H54 (cell line): ENCODE results near the gene RSPH9.
"Not testable (repeated sequence)": the region's sequence is repeated elsewhere in the genome, so short reads cannot be mapped to it uniquely, and the experiment has no call there.

Source experiments
- DNase-seq: peaks from one replicate; pipeline ENCODE4 v3.0.0; 2011; ENCODE audit warnings: low spot score, mixed read lengths; ENCODE audit not compliant: insufficient read length
- FAIRE-seq: peaks from 3 replicates; lab custom pipeline; 2011; peaks lifted over from hg19 to GRCh38; lab: Jason Lieb, UNC
- POLR2A ChIP-seq: IDR thresholded peaks from 2 replicates; pipeline ENCODE4 v1.6.1; 2011; ENCODE audit warnings: low read depth, mild to moderate bottlenecking, low read length

The RSPH9 gene

DNA sequence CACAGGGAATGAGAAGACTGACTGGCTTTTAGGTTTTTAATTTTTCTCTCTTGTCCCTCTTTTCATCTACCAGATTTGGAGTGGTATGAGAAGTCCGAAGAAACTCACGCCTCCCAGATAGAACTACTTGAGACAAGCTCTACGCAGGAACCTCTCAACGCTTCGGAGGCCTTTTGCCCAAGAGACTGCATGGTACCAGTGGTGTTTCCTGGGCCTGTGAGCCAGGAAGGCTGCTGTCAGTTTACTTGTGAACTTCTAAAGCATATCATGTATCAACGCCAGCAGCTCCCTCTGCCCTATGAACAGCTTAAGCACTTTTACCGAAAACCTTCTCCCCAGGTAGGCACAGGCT is 8.6 kb upstream of the RSPH9 start:
- DNase-seq (no peak), FAIRE-seq (no peak)
- TF ChIP-seq POLR2A, result no peak

DNA sequence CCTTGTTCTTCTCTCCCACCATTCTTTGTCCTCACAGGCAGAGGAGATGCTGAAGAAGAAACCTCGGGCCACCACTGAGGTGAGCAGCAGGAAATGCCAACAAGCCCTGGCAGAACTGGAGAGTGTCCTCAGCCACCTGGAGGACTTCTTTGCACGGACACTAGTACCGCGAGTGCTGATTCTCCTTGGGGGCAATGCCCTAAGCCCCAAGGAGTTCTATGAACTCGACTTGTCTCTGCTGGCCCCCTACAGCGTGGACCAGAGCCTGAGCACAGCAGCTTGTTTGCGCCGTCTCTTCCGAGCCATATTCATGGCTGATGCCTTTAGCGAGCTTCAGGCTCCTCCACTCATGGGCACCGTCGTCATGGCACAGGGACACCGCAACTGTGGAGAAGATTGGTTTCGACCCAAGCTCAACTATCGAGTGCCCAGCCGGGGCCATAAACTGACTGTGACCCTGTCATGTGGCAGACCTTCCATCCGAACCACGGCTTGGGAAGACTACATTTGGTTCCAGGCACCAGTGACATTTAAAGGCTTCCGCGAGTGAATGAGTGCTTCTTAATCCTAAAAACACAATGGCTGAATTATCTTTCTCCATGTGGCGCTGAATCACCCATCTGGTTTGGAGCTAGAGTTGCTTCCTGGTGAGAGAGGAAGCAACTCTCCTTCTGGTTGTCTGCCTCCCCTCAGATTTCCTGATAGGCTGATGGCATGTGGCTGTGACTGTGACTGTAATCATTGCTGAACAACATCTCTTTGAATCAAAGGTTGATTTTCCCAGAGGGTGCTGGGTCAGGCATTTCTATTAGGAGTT is 4.6 kb upstream of the RSPH9 start:
- TF ChIP-seq POLR2A, result no peak
- DNase-seq (no peak), FAIRE-seq (no peak)

DNA sequence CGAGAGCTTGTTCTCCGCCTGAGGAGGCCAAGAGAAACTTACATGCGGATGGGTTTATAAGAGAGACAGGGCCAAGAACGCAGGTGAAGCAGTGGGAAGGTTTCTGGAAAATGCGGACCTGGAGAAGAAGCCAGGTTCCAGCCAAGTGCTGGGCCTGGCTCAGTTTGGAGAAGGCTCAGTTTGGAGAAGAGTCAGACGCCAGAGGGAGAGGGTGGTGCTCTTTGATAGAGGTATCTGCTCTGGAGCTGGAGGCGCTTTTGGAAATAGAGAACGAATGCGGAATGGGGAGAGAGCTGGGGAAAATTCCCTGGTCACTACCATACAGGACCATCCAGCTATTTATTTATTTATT is 753 bp downstream of the RSPH9 start:
- DNase-seq (no peak), FAIRE-seq (no peak)
- TF ChIP-seq POLR2A, result no peak

DNA sequence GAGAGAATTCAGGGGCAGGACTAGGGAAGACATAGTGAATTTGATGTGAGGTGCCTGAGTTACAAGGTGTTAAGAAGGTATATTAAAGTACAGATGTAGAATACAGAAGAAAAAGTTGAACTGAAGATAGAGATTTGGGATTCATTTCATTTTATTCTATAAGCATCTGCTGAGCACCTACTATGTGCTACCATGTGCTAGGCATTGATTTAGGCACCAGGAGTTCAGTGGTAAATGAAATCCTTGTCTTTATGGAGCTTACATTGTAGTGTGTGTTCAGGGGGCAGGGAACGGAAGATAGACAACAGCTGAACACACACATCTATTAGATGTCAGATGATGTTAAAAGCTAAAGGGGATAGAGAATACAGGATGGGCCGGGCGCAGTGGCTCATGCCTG is 2.8 kb downstream of the RSPH9 start:
- no peak for TF ChIP-seq POLR2A
- DNase-seq, result no peak
- FAIRE-seq, result no peak

DNA sequence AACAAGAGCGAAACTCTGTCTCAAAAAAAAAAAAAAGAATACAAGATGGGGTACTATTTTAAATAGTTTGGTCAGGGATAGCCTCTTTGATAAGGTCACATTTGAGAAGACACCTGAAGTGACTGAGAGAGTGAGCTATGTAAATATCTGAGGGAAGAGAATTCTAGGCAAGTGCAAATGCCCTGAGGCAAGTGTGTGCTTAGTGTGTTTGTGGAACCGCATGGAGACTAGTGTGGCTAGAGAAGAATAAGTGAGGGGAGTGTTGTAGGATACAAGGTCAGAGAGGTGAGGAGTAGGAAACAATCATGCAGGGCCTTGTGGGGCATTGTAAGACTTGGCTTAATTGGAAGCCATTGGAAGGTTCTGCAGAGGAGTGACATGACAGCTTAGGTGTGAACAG is 3.4 kb downstream of the RSPH9 start:
- no peak for TF ChIP-seq POLR2A
- no peak for DNase-seq
- no peak for FAIRE-seq

DNA sequence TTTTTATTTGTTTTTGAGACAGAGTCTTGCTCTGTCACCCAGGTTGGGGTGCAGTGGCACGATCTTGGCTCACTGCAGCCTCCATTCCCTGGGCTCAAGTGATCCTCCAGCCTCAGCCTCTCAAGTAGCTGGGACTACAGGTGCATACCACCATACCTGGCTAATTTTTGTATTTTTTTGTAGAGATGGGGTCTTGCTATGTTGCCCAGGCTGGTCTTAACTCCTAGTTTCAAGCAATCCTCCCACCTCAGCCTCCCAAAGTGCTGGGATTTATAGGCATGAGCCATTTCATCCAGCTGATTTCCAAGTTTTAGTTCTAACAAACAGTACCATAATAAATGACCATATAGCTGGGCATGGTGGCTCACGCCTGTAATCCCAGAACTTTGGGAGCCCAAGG is 8.0 kb downstream of the RSPH9 start:
- DNase-seq, FAIRE-seq: not testable (repeated sequence)

DNA sequence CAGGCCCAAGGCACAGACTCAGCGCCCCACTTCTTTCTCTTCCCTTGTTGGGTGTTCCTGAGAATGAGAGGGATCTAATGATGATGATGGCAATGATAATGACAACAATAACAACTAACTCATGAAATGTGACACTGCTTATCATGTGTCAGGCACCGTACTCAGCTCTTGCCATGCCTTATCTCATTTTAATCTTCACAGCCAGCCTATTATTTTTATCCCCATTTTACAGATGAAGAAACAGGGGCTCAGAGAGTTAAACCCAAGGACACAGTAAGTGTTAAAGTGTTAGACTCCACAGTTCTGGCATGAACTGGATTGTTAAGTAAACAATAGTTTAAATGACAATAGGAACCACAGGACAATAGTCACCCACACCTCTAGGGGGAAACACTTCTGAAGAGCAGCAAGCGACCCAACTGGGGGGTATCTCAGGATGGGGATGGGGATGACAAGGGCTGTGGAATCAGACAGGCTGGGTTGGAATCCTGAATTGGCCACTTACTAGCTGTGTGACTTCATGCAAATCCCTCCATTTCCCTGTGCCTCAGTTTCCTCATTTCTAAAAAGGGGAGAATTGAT is 12.5 kb downstream of the RSPH9 start:
- TF ChIP-seq POLR2A, result no peak
- FAIRE-seq, result no peak
- DNase-seq, result no peak

DNA sequence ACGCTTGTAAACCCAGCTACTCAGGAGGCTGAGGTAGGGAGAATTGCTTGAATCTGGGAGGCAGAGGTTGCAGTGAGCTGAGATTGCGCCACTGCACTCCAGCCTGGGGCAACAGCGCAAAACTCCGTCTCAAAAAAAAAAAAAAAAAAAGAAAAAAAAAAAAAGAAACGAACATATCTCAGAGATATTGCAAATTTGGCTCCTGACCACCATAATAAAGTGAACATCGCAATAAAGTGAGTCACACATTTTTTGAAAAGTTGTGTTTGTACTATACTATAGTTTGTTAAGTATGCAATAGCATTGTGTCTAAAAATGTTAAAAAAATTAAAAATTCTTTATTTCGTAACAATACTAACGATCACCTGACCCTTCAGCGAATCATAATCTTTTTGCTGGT is 13.3 kb downstream of the RSPH9 start:
- no peak for TF ChIP-seq POLR2A
- DNase-seq (no peak), FAIRE-seq (no peak)

DNA sequence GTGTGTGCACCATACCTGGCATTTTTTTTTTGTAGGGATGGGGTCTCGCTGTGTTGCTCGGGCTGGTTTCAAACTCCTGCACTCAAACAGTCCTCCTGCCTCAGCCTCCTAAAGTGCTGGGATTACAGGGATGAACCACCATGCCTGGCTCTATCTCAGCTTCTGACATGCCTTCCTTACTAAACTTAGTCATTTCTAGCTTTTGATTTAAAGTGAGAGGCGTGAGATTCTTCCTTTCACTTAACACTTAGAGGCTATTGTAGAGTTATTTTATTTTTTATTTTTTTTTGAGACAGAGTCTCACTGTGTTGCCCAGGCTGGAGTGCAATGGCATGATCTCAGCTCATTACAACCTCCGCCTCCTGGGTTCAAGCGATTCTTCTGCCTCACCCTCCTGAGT is 18.1 kb downstream of the RSPH9 start:
- DNase-seq, FAIRE-seq: not testable (repeated sequence)

DNA sequence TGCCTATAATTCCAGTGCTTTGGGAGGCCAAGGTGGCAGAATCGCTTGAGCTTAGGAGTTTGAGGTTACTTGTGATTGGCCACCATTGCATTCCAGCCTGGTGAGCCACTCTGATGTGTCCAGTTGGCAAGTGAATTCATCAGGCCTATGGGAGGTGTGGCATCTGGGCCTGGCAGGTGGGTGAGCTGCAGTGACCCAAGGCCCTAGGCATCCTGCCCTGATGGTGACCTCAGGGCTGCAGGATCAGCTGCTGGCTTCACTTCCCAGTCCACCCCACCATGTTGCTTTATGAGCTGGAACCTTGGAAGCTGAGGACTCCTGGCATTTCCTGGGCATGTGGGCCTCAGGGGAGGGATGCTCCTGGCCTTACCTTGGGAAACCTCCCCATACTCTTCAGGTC is 20.5 kb downstream of the RSPH9 start:
- FAIRE-seq, result no peak

DNA sequence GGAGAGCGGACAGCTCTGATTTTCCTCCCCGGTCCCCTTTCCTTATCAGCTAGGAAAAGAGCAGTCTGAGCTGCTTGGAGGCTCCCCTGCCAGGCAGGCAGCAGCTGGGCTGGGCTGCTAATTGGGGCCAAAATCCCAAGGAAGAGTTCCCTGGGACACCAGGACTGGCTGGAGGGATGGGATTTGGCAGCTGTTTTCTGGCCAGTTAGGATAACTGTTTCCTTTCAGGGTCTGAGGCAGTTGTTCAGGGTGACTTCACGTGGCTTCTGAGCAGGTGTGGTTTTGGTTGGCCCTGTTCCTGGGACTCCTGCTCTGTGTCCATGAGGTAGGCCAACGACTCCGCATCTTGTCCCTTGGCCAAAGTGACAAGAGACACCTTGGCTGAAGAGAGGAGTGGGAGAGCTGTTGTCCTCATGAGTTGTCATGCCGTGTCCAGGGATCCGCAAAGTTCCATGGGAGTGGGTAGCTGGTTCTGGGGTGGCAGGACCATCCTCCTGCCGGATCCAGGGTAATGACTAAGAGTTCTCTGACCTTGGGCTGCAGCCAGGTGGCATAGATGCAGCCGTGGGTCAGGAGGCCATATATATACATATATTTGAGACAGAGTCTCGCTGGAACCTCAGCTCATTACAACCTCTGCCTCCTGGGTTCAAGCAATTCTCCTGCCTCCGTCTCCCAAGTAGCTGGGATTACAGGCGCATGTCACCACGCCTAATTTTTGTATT is 21.5 kb downstream of the RSPH9 start:
- no peak for TF ChIP-seq POLR2A
- FAIRE-seq (no peak), DNase-seq (no peak)

More for the DNA sequence above, 20.5 kb downstream of the RSPH9 start:
- TF ChIP-seq POLR2A, result no peak
- peak; percentile 89 for DNase-seq

DNA sequence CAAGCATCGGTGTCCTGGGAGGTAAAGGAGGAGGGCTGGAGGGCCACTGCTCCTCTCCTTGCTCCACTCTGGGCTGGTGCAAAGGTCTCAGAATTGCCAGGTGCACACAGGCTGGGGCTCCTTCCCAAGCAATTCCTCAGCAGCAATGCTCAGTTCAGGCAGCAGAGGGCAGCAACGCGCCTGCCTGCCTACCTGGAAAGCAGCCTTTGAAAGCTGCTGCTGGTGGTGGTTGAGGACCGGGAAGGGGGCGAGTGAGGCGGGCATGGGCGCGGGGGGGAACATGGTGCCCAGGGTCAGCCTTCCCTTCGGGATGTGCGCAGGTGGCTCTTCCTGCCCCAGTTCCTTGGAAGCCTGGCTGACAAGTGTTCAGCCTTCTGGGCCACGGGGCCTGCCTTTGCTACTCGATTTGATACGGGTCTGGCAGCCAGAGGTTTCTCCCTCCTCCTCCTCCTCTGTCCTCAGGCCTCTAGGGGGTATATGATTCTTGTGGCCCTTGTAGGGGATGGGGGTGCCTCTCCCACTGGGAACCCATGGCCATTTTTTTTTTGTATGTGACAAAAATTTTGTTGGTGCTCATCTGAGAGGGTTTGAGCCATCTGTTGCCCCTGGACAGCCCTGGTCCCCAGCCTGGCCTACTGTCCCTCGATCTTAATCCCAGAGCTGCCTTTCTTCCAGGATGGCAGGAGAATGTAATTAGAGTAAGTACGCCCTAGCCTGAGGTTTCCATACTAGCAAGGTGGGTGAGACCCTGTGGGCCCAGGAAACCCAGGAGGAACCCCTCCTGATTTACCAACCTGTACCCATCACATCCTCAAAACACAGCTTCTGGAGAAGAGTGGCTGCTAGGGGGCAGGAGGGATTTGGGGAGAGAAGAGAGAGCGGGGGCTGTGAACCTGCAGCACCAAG is 22.7 kb downstream of the RSPH9 start:
- no peak for FAIRE-seq
- 0 out of 2 replicates have a peak, but pooled peaks have one; percentile 5 for TF ChIP-seq POLR2A
- peak; percentile 88 for DNase-seq

DNA sequence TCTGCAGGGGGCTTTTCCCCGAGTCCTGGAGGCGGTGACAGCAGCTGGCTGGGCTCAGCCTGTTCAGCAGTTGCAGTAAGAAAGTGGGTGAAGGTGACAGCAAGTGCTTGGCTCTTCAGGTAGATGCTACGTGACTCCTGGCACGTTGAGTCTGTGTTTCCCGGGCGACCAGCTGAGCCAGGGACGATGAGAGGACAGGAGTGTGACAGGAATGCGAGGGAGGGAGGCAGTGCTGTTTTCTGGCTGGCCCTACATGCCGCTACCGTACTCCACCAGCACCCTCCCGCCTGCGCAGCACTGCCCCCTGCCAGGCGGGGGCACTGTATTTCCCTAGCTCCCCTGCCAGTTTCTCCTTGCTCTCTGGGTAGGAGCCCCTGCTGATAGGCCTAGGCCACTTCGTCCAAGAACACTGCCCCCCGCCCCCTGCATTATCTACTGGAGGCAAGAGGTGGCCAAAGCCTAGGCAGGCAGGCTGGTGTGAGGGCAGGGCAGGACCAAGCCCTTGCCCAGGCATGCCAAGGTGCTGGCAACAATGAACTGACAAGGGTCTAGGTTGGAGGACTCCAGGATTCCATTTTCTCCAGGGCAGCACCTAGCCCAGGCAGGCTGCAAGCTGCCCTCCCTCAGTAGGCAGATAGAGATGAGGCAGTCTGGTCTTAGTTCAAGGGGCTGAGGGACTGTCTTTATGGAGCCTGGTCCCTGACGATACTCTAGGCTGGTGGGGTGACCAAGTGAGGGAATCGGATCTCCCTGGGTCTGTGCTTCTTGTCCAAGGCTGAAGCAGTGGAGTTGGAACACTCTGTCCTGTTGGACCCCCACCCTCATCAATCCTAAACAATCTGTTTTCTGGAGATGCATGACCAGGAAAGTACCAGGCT is 23.6 kb downstream of the RSPH9 start:
- DNase-seq (peak; percentile 74), FAIRE-seq (no peak)
- peak; percentile 21; the same call in 1 of the 2 replicates for TF ChIP-seq POLR2A
